ENCODE data around the gene KRTAP10-10.
"Not testable (repeated sequence)": the region's sequence is repeated elsewhere in the genome, so short reads cannot be mapped to it uniquely, and the experiment has no call there.

Gene KRTAP10-10

GRCh38 chr21:44627181-44627822 is 9.9 kb upstream of the KRTAP10-10 start:
- not testable (repeated sequence) for DNase-seq

- DNase-seq: not testable (repeated sequence)
Measured at GRCh38 chr21:44627831-44628233, 9.3 kb upstream of the KRTAP10-10 start.

DNA sequence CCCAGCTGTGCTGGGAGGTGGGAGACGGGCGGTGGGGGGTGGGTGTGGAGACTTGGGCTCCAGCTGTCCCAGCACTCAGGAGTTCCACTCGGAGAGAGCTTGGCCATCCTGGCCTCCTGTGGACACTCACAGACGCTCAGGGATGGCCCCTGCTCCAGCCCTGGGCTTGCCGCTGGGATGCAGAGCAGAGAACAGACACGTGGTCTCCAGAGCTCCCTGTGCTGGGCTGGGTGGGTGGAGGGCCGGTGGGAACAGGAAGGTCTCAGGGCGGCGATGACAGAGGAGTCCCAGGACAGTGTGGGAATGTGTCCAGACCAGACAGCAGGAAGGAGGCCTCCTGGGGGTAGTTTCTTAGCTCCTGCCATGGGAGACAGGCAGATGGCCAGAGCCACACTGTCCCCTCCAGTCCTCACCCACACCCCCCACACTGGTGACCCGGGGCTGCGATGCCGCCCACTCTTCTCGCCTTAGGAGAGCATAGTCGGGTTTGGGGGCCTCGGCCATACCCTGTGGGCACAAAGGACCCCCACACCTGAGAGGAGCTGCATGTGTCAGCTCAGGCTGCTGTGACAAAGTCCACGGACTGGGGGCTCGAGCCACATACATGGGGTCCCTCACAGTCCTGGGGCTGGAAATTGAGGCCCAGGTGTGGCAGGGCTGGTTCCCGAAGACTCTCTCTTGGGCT is 8.3 kb upstream of the KRTAP10-10 start:
- no peak for DNase-seq

DNA sequence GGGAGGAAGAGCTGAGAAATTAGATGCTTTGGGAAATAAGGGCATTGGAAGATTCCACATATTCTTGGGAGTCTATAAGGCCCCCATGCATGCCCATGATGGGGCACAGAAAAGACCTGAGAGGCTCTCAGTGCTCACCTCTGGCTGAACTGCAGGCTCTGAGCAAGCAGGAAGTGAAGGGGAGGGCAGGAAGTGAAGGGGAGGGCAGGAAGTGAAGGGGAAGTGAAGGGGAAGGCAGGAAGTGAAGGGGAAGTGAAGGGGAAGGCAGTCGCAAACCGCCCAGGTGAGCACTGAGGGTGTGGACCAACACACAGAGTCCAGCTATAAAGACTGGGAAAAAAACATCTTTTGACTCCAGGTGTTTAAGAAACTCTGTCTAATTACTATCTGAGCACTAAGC is 6.7 kb upstream of the KRTAP10-10 start:
- DNase-seq: no peak

GRCh38 chr21:44632067-44632466 is 5.1 kb upstream of the KRTAP10-10 start:
- no peak for DNase-seq

- DNase-seq: no peak
Measured at GRCh38 chr21:44636209-44637017, 743 bp upstream of the KRTAP10-10 start.

GRCh38 chr21:44637851-44638348 is 744 bp downstream of the KRTAP10-10 start:
- not testable (repeated sequence) for DNase-seq

DNA sequence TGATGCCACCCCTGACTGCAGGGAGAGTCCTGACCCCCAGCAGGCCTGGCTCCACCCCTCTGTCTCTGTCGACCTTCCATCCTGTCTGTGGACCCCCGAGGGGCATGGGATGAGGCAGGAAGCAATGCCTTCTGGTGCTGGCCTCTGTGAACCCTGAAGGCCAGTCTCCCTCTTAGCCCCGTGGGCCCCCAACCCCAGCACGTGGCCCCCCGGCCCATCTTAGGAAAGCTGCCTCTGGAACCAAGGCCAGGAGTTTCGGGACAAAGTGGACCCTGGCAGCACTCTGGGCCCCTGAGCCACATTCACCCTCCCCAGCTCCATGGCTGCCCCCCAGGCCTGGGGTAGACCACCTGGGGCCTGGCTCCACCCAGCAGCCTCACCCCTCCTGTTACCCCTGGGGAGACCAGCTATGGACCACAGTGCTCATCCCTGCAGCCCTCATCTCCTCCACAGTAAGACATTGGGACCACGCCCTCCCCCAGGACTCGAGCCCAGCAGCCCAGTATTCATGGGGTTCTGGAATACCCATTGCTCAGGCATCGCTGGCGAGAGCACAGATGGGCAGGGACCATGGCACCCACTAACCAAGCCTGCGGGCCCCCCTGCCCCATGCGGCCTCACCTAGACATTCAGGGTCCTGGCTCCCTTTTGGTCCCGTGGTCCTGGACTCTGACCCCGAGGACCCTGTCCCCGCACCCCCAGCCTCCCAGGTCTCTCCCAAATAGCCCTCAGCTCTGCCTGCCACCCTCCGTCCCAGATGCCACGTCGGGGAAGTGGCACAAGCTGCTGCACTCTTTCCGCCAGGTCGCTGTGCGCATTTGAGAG is 1.6 kb downstream of the KRTAP10-10 start:
- not testable (repeated sequence) for DNase-seq

- no peak for DNase-seq
Measured at GRCh38 chr21:44639331-44639655, 2.1 kb downstream of the KRTAP10-10 start.

- no peak for DNase-seq
Measured at GRCh38 chr21:44640761-44641160, 3.6 kb downstream of the KRTAP10-10 start.

GRCh38 chr21:44643741-44644310 is 6.7 kb downstream of the KRTAP10-10 start:
- no peak for DNase-seq

GRCh38 chr21:44644878-44645277 is 7.7 kb downstream of the KRTAP10-10 start:
- no peak for DNase-seq

- DNase-seq: not testable (repeated sequence)
Measured at GRCh38 chr21:44646366-44647221, 9.4 kb downstream of the KRTAP10-10 start, which contains the start of gene KRTAP10-11. Gene KRTAP10-11, plus strand, starts transcription at chr21:44646414. Its CDS starts 45 bp downstream, at chr21:44646459.

DNA sequence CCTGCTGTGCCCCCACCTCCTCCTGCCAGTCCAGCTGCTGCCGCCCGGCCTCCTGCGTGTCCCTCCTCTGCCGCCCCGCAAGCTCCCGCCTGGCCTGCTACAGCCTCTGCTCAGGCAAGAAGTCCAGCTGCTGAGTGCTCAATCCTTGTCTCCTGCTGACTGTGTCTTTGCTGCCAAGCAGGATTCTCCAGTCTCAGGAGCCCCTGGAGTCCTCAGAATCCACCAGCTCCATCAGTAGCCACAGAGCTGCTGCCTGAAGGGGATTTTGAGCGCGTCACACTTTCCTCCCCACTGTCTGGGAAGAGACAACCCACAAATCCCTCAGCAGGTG is 10.0 kb downstream of the KRTAP10-10 start:
- DNase-seq: no peak

GRCh38 chr21:44648557-44649311 is 11.6 kb downstream of the KRTAP10-10 start:
- DNase-seq: no peak

DNA sequence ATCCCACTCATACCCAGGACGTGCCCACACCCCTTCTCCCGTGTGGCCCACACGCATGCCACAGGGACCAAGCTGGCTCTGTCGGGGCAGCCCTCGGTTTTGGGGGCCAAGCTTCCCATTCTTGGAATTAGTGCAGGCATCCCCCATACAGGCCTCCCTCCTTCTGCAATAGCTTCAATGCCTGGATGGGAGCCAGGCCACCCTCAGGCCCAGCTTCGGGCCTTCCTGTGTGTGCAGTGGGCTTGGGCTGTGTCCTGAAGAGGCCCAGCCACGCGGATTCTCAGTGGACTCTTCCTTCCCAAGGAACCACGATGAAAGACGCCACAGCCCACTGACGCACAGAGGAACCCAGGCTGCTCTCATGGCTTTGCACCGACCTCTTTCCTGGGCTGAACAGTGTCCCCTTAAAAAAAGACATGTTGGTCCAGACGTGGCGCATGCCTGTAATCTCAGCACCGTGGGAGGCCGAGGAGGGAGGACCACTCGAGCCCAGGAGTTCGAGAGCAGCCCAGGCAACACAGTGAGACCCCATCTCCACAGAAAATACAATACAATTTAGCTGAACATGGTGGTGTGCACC is 12.5 kb downstream of the KRTAP10-10 start:
- DNase-seq: no peak

DNA sequence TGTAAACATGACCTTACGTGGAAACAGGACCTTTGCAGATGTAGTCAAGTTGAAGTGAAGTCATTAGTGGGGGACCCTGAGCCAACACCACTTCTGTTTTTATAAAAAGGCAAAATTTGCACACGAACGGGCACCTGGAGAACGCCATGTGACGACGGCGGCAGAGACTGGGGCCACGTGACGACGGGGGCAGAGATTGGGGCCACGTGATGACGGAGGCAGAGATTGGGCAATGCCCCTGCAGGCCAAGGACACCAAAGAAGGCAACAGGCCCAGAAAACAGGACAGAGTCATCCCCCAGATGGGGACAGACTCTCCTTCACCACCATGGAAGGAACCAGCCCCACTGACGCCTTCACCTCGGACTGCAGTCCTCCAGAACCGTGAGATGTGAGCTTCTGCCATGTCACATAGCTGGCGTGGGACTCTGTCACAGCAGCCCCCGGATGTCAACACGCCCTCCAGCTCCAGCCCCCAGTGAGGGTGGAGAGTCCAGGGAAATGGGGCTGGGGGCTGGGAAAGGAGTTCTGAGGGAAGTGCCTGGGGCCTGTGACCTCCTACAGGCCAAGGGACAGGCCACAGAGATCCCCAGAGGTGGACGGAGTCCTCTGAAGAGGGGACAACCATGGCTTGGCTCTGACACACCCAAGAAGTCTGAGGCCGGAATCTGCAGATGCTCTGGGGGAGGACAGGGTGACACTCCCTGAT is 13.3 kb downstream of the KRTAP10-10 start:
- no peak for DNase-seq

DNA sequence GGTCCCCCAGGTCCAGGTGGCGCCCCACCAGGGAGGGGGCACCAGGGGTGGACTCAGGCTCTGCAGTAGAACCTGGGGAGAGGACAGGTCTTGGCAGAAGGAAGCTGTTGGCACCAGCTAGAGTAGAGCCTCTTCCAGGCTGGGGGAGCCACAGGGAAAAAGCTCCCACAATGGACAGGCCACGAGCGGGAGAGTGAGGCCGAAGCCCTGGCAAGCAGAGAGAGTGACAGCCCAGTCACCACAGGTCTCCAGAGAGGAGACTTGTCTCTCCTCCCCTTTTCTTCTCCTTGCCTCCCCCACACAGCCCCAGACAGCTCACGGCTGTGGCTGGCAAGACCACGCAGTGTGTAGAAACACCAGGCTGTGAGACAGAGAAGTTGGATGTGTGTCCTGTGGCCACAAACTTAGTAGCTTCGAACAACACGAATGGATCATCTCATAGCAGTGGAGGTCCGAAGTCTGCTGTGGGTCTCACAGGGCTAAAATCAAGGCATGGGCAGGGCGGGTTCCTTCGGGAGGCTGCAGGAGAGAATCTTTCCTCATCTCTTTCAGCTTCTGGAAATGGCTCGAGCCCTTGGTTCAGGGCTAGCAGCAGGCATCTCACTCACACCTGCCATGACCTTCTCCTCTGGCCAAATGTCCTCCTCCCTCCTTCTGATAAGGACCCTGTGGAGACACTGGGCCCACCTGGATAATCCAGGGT is 14.0 kb downstream of the KRTAP10-10 start:
- DNase-seq: no peak

- no peak for DNase-seq
Measured at GRCh38 chr21:44653123-44653522, 16.0 kb downstream of the KRTAP10-10 start.
